ES-I3 (cell line): Measurements from ENCODE around the gene TSPAN6.
A peak's percentile ranks its signal among the peaks of the same experiment; 100 is the strongest.

Source experiments
- H3K36me3 ChIP-seq: 2 replicates; pipeline ENCODE4 v1.6.1; 2013; ENCODE audit warnings: mild to moderate bottlenecking, low read length, control low read depth, moderate library complexity; ENCODE audit not compliant: insufficient read depth
- H3K4me1 ChIP-seq: 2 replicates; pipeline ENCODE4 v1.6.1; 2013; ENCODE audit warnings: mild to moderate bottlenecking, control low read depth, low read length; ENCODE audit not compliant: insufficient read depth
- H3K9ac ChIP-seq: 2 replicates; pipeline ENCODE4 v1.6.1; 2013; ENCODE audit warnings: low read depth, mild to moderate bottlenecking, low read length, moderate library complexity
- H3K9me3 ChIP-seq: 2 replicates; pipeline ENCODE4 v1.6.1; 2013; ENCODE audit warnings: mild to moderate bottlenecking, low read length, moderate library complexity; ENCODE audit not compliant: control insufficient read depth, insufficient read depth

Gene TSPAN6

DNA sequence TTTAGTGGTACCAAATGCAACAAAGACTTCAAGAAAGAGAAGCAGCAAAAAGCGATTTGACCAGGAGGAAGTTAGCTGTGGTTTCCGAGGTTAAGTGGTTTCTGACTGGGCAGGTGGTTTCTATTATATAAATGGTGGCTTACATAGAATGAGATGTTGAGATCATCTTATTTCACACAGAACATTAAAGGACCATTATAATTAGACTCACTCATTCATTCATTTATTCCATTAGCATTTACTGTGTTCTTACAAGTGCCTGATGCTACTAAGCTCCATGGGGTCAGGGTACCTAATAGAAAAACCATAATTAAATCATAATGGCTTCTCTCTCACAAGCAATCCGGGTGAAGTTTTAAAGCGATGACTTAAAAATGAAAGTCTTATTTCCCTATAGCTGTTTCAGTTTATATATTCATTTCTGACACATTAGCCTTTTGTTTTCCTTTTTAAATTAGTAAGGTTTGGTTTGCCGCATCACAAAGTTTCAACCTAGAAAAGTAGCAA is 10.6 kb downstream of the TSPAN6 start:
- Histone ChIP-seq H3K36me3 (no peaks in the 10 kb centered on the region), H3K9ac (no peak overlapping the region), H3K9me3 (no peaks in the 10 kb centered on the region), H3K4me1 (no peaks in the 10 kb centered on the region)

DNA sequence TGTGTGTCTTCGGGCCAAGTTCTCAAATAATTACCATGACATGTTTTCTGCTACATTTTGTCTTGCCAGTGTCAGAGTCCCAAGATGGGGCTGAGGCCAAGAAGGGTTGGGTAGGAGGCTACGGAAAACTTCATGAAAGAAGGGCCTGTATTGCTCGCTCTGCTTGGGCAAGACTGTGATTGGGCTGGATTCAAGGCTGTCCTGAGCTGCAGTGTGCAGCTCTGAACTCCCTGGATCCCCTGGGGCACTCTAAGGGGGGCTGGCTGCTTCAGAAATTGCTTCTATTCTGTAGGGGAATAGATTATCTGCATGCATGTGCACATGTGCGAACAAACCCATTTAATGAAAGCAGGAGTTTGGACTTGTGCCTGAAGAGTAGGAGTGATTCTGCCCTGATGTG is 13.6 kb downstream of the TSPAN6 start:
- Histone ChIP-seq H3K9ac (no peak overlapping the region), H3K9me3 (no peaks in the 10 kb centered on the region), H3K36me3 (no peaks in the 10 kb centered on the region), H3K4me1 (no peaks in the 10 kb centered on the region)

DNA sequence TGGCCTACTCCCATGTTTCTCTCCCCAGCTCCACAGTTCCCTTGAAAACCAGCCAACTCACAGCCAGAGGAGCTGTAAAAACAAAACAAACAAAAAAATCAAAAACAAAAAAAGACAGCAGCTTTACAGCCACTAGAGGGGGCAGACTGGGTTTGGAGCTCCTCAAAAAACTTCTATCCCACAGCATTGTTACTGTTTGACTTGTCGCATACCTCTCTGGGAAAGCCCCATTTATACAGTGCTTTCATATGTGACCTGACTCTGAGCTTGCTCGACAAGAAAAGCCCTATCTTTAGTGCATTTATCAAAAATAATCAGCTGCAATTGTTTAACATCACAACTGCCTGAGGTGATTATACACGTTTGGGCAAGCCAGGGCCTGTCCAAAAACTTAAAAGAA is 21.6 kb downstream of the TSPAN6 start:
- no peaks in the 10 kb centered on the region for H3K9me3 ChIP-seq
- H3K9ac ChIP-seq, result no peak overlapping the region
- peaks cover 17% of the 10 kb centered on the region for H3K4me1 ChIP-seq

DNA sequence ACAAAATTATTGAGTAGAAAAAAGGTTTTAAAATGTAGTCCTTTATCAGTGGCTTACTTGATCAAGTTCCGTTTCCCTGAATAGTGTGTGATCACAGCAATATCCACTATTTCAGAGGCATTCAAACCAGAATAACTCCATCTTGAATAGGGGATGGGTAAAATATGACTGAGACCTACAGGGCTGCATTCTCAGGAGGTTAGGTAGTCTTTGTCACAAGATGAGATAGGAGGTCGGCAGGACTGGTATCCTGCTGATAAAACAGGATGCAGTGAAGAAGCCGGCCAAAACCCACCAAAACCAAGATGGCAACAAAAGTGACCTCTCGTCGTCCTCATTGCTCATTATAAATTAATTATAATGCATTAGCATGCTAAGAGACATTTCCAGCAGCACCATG is 24.7 kb downstream of the TSPAN6 start:
- Histone ChIP-seq H3K9ac (no peak overlapping the region), H3K4me1 (peaks cover 31% of the 10 kb centered on the region), H3K9me3 (no peaks in the 10 kb centered on the region), H3K36me3 (no peaks in the 10 kb centered on the region)

More for the DNA sequence above, 21.6 kb downstream of the TSPAN6 start:
- H3K36me3 ChIP-seq, result no peaks in the 10 kb centered on the region

DNA sequence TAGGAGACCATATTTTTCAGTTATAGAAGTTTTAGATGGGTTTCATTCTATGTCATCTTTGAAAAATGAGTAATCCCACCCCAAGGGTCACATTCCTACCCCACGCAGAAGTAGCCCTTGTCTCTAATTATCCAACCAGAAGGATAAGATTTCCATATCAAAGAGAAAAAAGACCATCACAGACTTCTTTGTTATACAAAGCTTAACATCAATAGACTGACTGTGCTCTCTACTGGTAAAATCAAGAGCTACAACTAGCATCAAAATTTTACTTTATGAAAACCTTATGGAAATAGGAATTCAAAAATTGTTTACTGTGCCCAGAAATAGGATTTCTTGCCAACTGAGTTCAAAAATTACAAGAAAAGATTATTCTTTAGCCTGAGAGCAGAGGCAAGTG is 27.0 kb downstream of the TSPAN6 start:
- H3K9me3 ChIP-seq, result no peaks in the 10 kb centered on the region
- H3K36me3 ChIP-seq, result no peaks in the 10 kb centered on the region
- peaks cover 28% of the 10 kb centered on the region for H3K4me1 ChIP-seq
- no peak overlapping the region for H3K9ac ChIP-seq

DNA sequence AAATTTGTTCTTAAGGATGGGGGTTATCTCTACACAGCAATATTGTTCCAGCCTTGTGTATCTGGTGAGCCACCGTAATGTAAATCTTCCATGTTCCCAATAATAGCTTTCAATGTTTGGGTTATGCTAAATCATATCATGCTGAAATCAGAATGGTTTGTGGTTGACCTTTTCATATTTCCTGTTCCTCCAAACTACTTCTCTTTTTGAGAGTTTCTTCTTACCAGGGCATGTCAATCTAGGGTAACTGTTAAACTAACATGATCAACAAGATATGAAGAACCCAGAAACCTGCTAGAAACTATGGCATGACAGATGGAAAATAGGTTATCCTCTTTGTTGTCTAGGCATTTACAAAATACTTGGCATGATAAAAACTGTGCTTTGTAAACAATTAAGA is 29.9 kb downstream of the TSPAN6 start:
- no peaks in the 10 kb centered on the region for H3K36me3 ChIP-seq
- H3K9me3 ChIP-seq, result no peaks in the 10 kb centered on the region
- H3K4me1 ChIP-seq, result peaks cover 16% of the 10 kb centered on the region
- no peak overlapping the region for H3K9ac ChIP-seq

DNA sequence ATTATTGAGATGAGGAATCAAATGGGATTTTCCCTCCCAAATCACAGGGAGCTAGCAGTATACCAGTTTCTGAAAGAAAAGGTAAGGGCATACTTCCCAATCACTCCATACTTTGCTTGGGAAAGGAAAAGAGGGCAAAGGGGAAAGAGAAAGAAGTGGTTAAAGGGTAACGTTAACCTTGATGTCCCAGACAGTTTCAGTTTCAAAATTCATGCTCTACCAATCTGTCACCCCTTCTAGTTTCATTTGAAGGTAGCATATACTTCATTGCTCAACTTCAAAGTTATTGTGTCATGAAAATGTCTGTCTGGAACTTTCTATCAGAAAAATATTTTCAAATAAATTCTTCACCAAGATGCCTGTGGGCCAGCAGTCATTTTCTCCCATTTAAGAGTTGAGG is 35.8 kb downstream of the TSPAN6 start:
- no peaks in the 10 kb centered on the region for H3K36me3 ChIP-seq
- H3K9ac ChIP-seq, result no peak overlapping the region
- peaks cover 10% of the 10 kb centered on the region for H3K4me1 ChIP-seq
- no peaks in the 10 kb centered on the region for H3K9me3 ChIP-seq

DNA sequence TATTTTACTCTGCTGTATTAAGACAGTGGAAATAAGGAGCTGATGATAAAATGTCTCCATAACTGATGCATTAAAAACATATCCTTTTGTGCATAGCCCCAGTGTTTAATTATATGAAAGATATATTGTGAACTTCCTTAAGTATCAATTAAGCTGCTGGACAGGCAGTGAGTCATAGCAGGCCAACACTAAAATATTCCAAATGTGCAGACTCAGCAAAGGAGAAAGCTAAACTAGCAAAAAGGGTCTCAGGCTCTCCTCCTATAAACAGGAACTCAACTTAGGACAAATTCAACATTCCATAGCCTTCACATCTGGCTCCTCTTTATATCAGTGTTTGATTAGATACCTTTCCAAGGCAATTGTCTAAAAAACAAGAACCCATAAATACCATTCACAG is 36.3 kb downstream of the TSPAN6 start:
- Histone ChIP-seq H3K9ac (no peak overlapping the region), H3K4me1 (peaks cover 10% of the 10 kb centered on the region), H3K36me3 (no peaks in the 10 kb centered on the region), H3K9me3 (no peaks in the 10 kb centered on the region)

DNA sequence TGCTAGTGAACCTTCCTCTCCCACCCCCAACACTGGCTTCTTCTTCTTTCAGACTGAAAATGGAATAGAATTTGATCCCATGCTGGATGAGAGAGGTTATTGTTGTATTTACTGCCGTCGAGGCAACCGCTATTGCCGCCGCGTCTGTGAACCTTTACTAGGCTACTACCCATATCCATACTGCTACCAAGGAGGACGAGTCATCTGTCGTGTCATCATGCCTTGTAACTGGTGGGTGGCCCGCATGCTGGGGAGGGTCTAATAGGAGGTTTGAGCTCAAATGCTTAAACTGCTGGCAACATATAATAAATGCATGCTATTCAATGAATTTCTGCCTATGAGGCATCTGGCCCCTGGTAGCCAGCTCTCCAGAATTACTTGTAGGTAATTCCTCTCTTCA is 37.1 kb downstream of the TSPAN6 start:
- peaks cover 14% of the 10 kb centered on the region for H3K4me1 ChIP-seq
- H3K9ac ChIP-seq, result no peak overlapping the region
- H3K9me3 ChIP-seq, result no peaks in the 10 kb centered on the region
- H3K36me3 ChIP-seq, result no peaks in the 10 kb centered on the region

DNA sequence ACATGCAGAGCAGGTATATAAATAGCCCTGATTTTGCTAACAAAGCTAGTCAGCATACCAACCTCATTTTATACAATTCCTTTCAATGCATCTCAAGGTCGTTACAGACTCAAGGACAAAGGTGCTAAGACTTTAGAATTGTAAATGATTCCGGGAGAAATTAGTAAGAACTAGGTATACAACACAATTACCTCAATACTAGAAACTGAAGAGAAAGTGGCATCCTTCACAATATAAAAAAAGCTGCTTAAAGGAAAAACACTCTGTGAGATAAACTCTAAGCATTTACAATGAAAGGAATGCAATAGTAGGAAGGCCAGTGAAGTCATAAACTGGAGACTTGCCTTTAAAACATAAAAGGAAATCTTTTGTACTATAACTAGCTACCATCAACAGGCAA is 40.0 kb downstream of the TSPAN6 start:
- Histone ChIP-seq H3K4me1 (peaks cover 37% of the 10 kb centered on the region), H3K9me3 (no peaks in the 10 kb centered on the region), H3K36me3 (no peaks in the 10 kb centered on the region), H3K9ac (no peak overlapping the region)

DNA sequence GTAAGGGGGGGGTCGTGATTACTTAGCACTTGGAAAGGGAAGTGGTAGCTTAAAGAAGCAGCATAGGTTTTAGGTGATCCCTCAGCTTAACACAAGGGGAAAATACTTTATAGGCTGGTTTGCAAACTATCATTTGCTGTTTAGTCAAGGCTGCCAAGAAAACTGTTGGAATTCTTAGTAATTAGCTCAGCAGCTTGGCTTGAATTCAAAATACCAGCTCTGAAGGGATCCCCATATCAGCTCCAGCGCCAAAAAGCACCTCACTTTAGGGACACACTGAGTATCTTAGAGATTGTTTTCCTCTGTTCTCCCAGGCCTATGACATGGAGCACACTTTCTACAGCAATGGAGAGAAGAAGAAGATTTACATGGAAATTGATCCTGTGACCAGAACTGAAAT is 43.0 kb downstream of the TSPAN6 start:
- Histone ChIP-seq H3K4me1 (peaks cover 37% of the 10 kb centered on the region), H3K9me3 (no peaks in the 10 kb centered on the region), H3K36me3 (no peaks in the 10 kb centered on the region), H3K9ac (peak overlapping the region; percentile 4; the same call in 1 of the 2 replicates)

DNA sequence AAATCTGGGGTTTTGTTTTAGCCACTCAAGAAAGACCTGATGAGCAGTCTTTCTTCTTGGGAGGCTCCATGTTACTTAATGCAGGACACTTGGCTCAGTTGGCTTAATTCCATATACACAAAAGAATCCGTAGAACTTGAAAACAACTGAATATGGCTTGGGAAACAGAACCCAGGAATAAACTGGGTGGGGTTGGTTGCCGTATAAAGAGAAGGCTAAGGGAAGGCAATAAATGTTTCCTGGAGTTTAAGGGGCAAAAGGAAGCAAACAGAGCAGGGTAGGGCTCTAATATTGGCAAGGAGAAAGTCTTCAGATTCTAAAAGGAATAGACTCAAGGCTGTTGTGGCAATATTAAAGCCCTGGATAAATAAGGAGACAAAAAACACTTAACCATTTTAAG is 43.5 kb downstream of the TSPAN6 start:
- no peaks in the 10 kb centered on the region for H3K9me3 ChIP-seq
- peaks cover 37% of the 10 kb centered on the region for H3K4me1 ChIP-seq

DNA sequence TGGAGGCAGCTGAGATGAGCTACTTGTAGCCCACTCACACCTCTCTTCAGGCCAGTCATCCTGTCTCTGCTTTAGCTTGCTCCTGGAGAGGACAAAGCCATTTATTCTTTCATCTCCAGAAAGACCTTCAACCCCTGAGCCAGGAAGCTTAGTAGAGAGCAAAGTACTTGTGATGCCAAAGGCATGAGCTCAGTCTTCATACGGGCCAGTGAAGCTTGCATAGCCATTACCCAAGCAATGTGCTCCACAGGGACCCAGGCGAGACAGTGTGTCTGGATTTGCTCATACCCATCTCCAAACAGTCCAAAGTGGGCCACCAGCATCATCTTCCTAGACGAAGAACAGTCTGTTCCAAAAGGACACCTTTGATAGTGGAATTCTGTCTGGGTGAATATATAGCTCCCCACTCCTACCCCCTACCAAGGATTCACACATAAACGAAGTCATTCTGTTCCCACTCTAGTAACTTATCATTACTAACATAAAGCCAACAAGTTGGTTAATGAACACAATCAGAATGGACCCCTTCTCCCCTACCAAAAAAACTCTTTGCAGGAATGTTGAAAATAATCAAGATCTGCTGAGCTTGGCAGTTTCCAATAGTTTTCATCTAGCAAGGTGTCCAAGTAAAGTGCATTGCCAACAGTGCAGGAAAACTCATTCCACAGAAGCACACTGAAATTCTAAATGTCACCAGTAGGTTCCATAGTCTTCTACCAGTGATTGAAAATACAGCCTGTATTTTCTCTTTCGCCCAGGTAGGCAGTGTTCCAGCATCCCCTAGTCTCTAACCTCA is 45.2 kb downstream of the TSPAN6 start:
- H3K36me3 ChIP-seq, result no peaks in the 10 kb centered on the region
- H3K9me3 ChIP-seq, result no peaks in the 10 kb centered on the region
- no peak overlapping the region for H3K9ac ChIP-seq
- peaks cover 27% of the 10 kb centered on the region for H3K4me1 ChIP-seq

More for the DNA sequence above, 43.5 kb downstream of the TSPAN6 start:
- H3K36me3 ChIP-seq, result no peaks in the 10 kb centered on the region
- H3K9ac ChIP-seq, result peak overlapping the region; percentile 4; the same call in 1 of the 2 replicates

DNA sequence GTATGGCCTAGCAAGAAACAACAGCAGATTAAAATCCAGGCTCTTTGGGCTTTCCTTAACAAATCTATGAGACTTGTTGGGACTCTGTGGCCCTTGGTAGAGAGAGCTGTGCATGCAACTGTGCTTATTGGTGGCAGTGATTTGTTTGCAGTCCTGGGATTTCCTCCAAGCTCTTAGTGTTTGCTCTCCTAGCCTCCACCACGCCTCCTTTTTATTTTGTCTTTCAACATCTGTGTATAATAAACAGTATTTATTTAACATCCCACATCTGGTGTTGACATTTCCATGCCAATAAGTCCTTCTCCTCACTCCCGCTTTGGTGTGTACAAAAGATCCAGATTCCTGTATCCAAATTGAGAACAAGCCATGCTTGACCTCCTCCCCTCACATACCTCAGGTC is 48.7 kb downstream of the TSPAN6 start:
- peaks cover 7% of the 10 kb centered on the region; the same call in 1 of the 2 replicates for H3K4me1 ChIP-seq
- no peak overlapping the region for H3K9ac ChIP-seq
- H3K9me3 ChIP-seq, result no peaks in the 10 kb centered on the region
- H3K36me3 ChIP-seq, result no peaks in the 10 kb centered on the region

DNA sequence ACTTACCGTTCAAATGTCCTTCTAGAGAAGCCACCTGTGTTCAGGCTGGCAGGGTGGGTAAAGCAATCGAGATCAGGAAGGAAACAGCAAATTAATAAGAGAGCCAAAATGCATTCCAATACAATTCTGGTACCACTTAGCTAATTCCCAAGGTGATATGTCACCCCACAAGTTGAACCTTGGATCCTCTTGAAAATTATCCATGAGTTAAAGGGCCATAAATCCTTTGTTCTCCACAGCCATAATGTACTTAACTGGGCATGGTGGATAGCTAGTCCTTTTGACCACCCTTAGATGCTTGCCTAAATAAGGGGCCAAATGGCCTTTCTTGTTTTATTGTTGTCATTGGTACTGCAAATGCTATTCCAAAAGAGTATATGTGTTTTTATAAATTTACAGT is 49.9 kb downstream of the TSPAN6 start:
- Histone ChIP-seq H3K9ac (no peak overlapping the region), H3K9me3 (no peaks in the 10 kb centered on the region), H3K4me1 (0 out of 2 replicates have a peak, but pooled peaks cover under 1% of the 10 kb centered on the region), H3K36me3 (no peaks in the 10 kb centered on the region)
